Head of caudate nucleus (tissue), 42 donors: ENCODE results near the gene ORM1.
A peak's percentile ranks its signal among the peaks of the same experiment; 100 is the strongest.

Experiments used
- DNase-seq, 42 donors: peaks; one replicate each; pipeline versions ENCODE4 v3.0.0 to v3.0.0-alpha.2; 2020 to 2021; ENCODE audit warnings: mixed read lengths in 7 of 42
- intact Hi-C: fragments of 100-400 bp; cut with DNase I; formaldehyde crosslinking; loops from one replicate; pipeline ENCODE4 v1.15.0; 2022

Gene ORM1

DNA sequence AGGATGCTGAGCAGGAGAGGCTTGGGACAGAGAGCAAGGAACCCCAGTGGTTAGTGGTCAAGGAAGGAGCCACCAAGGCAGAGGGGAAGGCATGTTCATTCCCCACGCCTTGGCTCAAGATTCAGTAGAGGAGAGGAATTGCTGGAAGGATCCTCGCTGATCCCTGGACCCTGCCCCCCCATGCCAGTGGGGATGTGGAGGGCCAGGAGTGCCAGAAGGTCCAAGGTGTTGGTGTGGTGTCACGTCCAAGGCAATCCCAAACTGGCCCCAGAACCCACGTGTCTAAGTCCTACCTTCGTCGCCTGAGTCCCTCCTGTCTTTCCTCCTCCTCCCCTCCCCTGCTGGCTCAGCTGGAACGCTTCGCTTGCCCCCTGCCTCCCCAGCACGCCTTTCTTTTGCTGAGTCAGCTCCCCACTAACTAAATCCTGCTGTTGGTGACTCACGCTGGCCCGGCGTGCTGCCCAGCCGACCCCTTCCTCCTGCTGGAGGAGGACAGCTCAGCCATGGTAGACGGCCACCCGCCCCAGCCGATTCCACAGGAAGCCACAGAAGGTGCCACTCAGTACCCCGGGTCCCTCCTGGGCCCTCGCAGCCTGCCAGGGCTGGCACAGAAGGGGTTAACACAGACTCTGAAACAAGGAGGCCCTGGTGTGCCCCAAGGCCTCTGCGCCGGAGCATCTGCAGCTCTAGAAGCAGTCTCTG, 37.6 kb upstream of the ORM1 start:
- DNase-seq, result peak in 4 of 42 donors; percentile 0 to 24 (median 6)
- intact Hi-C loops, result no loop called here

DNA sequence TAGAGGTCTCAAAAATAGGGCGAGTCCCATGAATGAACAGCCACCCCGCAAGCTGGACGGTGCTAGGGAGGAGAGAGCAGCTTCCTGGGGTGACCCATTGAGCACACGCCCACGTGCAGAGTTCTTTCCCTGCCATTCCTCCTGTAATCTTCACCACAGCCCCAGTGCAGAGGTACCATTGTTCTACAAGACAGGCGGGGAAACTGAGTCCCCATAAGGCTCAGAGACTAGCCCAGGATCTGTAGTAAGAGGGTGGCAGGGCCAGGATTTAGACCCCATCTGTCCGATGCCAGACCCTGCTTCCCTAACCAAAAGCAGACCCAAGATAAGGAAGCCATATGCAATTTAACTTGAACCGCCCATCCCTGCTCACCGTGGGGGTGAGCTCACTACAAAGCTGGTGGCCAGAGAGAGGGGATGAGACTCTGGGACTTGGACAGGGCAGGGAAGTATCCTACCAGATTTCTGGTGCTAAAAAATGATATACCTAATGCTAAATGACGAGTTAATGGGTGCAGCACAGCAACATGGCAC, 36.7 kb upstream of the ORM1 start:
- peak in 4 of 42 donors; percentile 2 to 14 (median 6) for DNase-seq
- intact Hi-C loops, result no loop called here

DNA sequence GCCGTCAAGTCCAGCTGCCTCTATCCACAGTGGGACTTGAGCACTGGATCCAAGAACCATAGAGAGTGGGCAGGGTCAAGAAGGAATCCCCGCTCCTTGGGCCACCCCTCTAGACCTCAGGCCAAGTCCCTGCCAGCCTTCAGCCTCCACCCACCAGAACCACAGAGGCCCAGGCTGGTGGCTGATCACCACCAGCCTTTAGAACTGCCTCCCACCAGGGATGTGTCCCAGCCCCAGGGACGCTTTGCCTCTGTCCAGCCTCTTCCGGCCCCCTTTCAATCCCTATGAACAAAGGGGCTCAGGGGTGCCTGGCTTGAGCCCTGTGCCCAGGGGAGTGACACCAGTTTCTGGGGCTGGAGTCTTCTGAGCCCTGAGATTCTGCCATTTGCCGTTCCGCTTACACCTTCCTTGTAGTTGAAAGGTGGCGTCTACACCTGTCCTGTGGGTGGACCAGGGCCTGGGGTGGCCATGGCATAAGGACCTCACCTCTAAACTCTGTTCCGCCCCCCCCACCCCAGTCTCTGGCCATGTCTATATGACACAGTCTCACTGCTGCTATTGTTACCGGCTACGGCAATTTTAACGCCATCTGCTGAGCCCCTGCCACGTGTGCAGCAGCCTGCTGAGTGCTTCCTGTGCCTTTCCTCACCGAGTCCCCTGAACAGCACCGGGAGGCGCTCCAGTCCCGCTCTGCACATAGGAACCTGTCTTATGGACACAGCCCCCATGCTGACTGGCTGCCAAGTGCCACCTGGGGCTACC, 35.7 kb upstream of the ORM1 start:
- intact Hi-C loops, result no loop called here
- DNase-seq, result peak in 5 of 42 donors; percentile 2 to 25 (median 10)

GRCh38 chr9:114287763-114288192, 35.1 kb upstream of the ORM1 start:
- peak in 4 of 42 donors; percentile 9 to 27 (median 18) for DNase-seq

GRCh38 chr9:114288193-114289091, 34.5 kb upstream of the ORM1 start:
- peak in 8 of 42 donors; percentile 2 to 26 (median 8) for DNase-seq
- intact Hi-C loops, result no loop called here

More at GRCh38 chr9:114287763-114288192, 35.1 kb upstream of the ORM1 start:
- intact Hi-C loops, result no loop called here

- peak in 6 of 42 donors; percentile 2 to 24 (median 6) for DNase-seq
- intact Hi-C loops, result no loop called here
Measured at GRCh38 chr9:114289106-114289505, 33.8 kb upstream of the ORM1 start.

DNA sequence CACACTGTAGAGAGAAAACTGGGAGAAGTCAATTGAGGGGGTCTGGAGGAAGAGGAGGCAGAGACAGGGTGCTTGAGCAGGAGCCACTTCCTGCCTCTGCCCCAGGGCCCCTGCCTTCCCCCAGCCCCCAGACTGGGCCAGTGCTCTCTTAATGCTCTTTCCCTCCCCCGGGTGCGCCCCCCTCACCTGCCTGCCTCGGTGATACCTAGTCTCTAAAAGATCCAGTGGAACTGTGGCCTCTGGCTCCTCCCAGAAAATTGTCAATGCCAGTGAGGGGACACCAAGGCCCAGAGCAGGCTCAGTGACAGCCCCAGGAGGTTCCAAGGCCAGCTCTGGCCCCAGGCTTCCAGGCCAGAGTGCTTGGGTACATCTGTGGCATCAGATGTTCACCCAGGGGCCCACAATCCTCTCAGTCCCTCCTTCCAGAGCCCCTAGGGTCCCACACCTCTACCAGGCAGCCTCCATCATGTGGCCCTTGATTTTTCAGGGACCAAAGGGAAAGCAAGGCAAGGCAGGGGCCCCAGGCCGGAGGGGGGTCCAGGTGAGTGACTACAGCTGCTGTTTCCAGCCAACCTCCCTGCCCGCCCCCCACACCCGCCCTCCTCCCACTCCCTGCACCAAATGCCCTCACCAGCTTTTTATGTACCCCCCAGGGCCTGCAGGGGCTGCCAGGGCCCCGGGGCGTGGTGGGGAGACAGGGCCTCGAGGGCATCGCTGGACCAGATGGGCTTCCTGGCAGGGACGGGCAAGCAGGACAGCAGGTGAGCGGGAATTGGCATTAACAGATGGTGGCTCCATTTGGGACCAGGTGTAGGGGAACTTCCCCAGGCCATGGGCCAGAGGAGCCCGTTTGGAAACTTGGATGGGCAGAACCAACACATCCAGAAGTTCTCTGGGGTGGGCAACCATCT, 33.1 kb upstream of the ORM1 start:
- DNase-seq, result peak in 8 of 42 donors; percentile 1 to 27 (median 11)
- intact Hi-C loops, result loop anchor here (5.0 kb wide), 3 partner anchors 133 to 208 kb away; partner anchors contain the start of genes COL27A1 and KIF12

GRCh38 chr9:114290561-114290986, 32.3 kb upstream of the ORM1 start:
- intact Hi-C loops, result loop anchor here (5.0 kb wide), 3 partner anchors 133 to 208 kb away; partner anchors contain the start of genes COL27A1 and KIF12
- peak in 7 of 42 donors; percentile 3 to 23 (median 9) for DNase-seq

- DNase-seq, result peak; percentile 26 to 92 (median 80)
- intact Hi-C loops, result loop anchor here (5.0 kb wide), 3 partner anchors 134 to 209 kb away; partner anchors contain the start of genes COL27A1 and KIF12
Measured at GRCh38 chr9:114291064-114291474, 31.8 kb upstream of the ORM1 start.

DNA sequence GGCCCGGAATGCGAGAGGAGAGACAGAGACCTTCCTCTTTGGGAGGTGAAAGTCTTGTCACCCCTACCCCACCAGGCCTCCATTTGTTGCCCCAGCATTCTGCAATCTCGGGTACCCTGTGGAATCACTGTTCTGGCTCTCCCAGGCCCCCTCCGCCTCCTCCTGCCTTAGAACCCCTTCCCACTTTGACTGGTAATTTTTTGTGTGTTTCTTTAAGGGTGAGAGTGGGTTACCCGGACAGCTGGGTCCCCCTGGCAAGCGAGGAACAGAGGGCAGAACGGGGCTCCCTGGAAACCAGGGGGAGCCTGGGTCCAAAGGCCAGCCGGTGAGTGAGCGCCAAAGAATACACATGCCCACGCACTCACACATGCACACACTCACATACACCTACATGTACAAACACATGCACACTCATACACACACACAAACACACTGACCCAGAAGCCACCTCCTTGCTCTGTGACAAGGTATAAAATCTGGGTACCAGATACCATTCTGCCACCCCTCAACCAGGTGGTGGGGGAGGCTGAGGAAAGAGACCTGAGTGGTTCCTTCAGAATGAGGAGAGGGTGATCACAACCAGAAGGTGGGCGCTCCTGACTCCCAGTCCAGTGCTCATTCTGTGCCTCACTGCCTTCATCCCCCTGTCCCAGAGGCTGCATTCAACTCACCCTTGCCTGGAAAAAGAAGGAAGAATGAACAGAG, 30.9 kb upstream of the ORM1 start:
- DNase-seq, result peak in 9 of 42 donors; percentile 2 to 20 (median 7)
- intact Hi-C loops, result loop anchor here (5.0 kb wide), 3 partner anchors 135 to 210 kb away; partner anchors contain the start of genes COL27A1 and KIF12

GRCh38 chr9:114294664-114295063, 28.2 kb upstream of the ORM1 start:
- intact Hi-C loops, result loop anchor here (5.0 kb wide), 3 partner anchors 137 to 212 kb away; partner anchors contain the start of genes COL27A1 and KIF12
- no peak for DNase-seq

DNA sequence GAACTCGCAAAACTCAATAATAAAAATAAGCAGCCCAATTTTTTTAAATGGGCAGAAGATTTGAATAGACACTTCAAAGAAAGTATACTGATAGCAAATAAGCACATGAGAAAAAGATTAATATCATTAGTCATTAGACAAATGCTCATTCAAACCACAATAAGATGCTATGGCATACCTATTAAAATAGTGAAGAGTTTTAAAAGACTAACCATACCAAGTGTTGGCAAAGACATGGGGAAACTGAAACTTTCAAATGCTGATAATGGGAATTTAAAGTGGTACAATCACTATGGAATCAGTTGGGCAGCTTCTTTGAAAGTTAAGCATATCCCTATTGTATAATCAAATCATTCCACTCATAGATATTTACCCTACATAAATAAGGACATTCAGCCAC, 26.6 kb upstream of the ORM1 start:
- DNase-seq, result no peak
- intact Hi-C loops, result no loop called here

- DNase-seq, result peak in 12 of 42 donors; percentile 0 to 23 (median 6)
- intact Hi-C loops, result no loop called here
Measured at GRCh38 chr9:114299286-114300152, 23.4 kb upstream of the ORM1 start.

DNA sequence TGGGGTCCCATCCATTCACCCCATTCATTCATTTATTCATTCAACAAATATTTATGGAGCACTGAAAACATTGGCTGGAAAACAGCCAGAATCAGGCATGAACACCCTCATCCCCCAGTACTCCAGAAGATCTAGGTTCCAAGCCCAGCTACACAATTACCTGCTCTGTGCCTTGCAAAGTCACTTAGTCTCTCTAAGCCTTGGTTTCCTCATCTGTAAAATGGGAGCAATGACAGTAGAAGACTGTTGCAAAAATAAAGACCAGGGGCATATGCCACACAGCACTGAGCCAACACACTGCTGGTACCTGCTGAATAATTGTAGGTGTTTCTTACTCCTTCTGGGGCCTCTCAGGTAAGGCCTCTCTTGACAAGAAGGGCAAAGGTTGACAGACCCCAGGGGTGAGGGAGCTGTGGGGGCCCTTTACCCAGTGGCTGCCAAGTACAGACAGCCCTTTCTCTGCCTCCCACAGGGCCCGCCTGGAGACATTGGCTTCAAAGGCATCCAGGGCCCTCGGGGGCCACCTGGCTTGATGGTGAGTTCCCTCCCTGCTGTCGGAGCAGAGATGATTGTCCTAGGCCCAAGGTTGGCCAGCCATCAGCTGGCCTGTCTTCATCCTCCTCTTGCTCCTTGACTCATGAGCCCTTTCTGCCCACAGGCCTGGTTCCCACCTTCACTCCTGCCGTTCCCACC, 22.6 kb upstream of the ORM1 start:
- intact Hi-C loops, result no loop called here
- peak in 6 of 42 donors; percentile 2 to 23 (median 8) for DNase-seq
